Activated T-helper 2 cell treated with anti-CD3 and anti-CD28 coated beads, Interferon-gamma antibody, Interleukin-2, Interleukin-4, amounts not matched to agents 10 μg/mL and 5 μg/mL and 100 μg/mL, durations not matched to agents 14 hours and 24 hours and 36 hours (primary cell): Measurements from ENCODE around the gene TMEM222. TPM values are rescaled to one million over a fixed set of nuclear protein-coding genes. Genes with fewer than 3 reads are reported as not detected.
A peak's percentile ranks its signal among the peaks of the same experiment; 100 is the strongest.

Experiments
- DNase-seq: peaks from one replicate; pipeline ENCODE4 v3.0.0; 2021; ENCODE audit warnings: low spot score
- H3K27ac Mint-ChIP-seq: one replicate; pipeline ENCODE4 v1.8.0; 2021; ENCODE audit warnings: mixed read lengths
- H3K27me3 Mint-ChIP-seq: one replicate; pipeline ENCODE4 v1.8.0; 2021; ENCODE audit warnings: low read depth, mixed read lengths
- H3K36me3 Mint-ChIP-seq: one replicate; pipeline ENCODE4 v1.8.0; 2021; ENCODE audit warnings: low read depth, mixed read lengths
- H3K4me1 Mint-ChIP-seq: one replicate; pipeline ENCODE4 v1.8.0; 2021; ENCODE audit warnings: low read depth, mixed read lengths
- H3K4me3 Mint-ChIP-seq: one replicate; pipeline ENCODE4 v1.8.0; 2021; ENCODE audit warnings: low read depth, mild to moderate bottlenecking, moderate library complexity, mixed read lengths
- H3K9me3 Mint-ChIP-seq: one replicate; pipeline ENCODE4 v1.8.0; 2021; ENCODE audit warnings: mixed read lengths
- intact Hi-C: fragments of 100-400 bp; cut with micrococcal nuclease; formaldehyde crosslinking; loops from one replicate; pipeline ENCODE4 v1.15.1; 2023
- total RNA-seq: library from RNA; stranded (reverse); gene quantifications from 2 replicates; pipeline ENCODE4 v1.2.3, GENCODE V29; 2022

Gene TMEM222
- total RNA-seq, 1 donor from 2014 or later: 35.7 TPM

GRCh38 chr1:27335506-27336422, 13.8 kb downstream of the TMEM222 start:
- intact Hi-C loops: no loop called here
- Mint-ChIP-seq H3K9me3 (no peaks in the 10 kb centered on the region), H3K27me3 (no peaks in the 10 kb centered on the region), H3K27ac (no peak overlapping the region), H3K36me3 (peaks cover 47% of the 10 kb centered on the region), H3K4me1 (peaks cover 9% of the 10 kb centered on the region), H3K4me3 (no peak overlapping the region)
- no peak for DNase-seq

- Mint-ChIP-seq H3K27me3 (no peaks in the 10 kb centered on the region), H3K9me3 (no peaks in the 10 kb centered on the region), H3K4me1 (peaks cover 19% of the 10 kb centered on the region), H3K27ac (no peak overlapping the region), H3K4me3 (no peak overlapping the region), H3K36me3 (peaks cover 39% of the 10 kb centered on the region)
- DNase-seq: no peak
- intact Hi-C loops: no loop called here
Observed at GRCh38 chr1:27336756-27337155, 14.8 kb downstream of the TMEM222 start.

- no peaks in the 10 kb centered on the region for H3K9me3 Mint-ChIP-seq
- H3K27me3 Mint-ChIP-seq: no peaks in the 10 kb centered on the region
- H3K4me3 Mint-ChIP-seq: no peak overlapping the region
- H3K36me3 Mint-ChIP-seq: peaks cover 25% of the 10 kb centered on the region
- no peak for DNase-seq
- intact Hi-C loops: no loop called here
- H3K4me1 Mint-ChIP-seq: peaks cover 38% of the 10 kb centered on the region
- H3K27ac Mint-ChIP-seq: peak overlapping the region; percentile 60
Observed at GRCh38 chr1:27338751-27339150, 16.8 kb downstream of the TMEM222 start.

- Mint-ChIP-seq H3K27me3 (no peaks in the 10 kb centered on the region), H3K4me3 (no peak overlapping the region), H3K4me1 (peaks cover 40% of the 10 kb centered on the region), H3K9me3 (no peaks in the 10 kb centered on the region), H3K36me3 (peaks cover 20% of the 10 kb centered on the region), H3K27ac (peak overlapping the region; percentile 60)
- no peak for DNase-seq
- intact Hi-C loops: no loop called here
Observed at GRCh38 chr1:27339213-27339612, 17.2 kb downstream of the TMEM222 start.

GRCh38 chr1:27341525-27342252, 19.7 kb downstream of the TMEM222 start, which contains the start of gene SYTL1:
TSS of gene SYTL1 (plus strand) at chr1:27342022. CDS start at chr1:27345335, 3,313 bp downstream.
- H3K27ac Mint-ChIP-seq: peak within 1 kb of the TSS; percentile 87

GRCh38 chr1:27342391-27342777, 20.4 kb downstream of the TMEM222 start:
- DNase-seq: no peak
- peaks cover 45% of the 10 kb centered on the region for H3K4me1 Mint-ChIP-seq
- H3K27ac Mint-ChIP-seq: peak overlapping the region; percentile 87
- intact Hi-C loops: loop anchor here (2.0 kb wide), 1 partner anchor 22 kb away; no protein-coding TSS in a partner anchor
- H3K4me3 Mint-ChIP-seq: peak overlapping the region; percentile 84
- no peaks in the 10 kb centered on the region for H3K9me3 Mint-ChIP-seq
- H3K36me3 Mint-ChIP-seq: peaks cover 11% of the 10 kb centered on the region
- H3K27me3 Mint-ChIP-seq: no peaks in the 10 kb centered on the region

More at GRCh38 chr1:27341525-27342252, 19.7 kb downstream of the TMEM222 start, which contains the start of gene SYTL1:
- intact Hi-C loops: loop anchor here (1.0 to 2.0 kb wide), 3 partner anchors 8 to 23 kb away; partner anchors contain the start of gene TMEM222
- H3K9me3 Mint-ChIP-seq: no peaks in the 10 kb centered on the region
- peaks cover 45% of the 10 kb centered on the region for H3K4me1 Mint-ChIP-seq
- H3K27me3 Mint-ChIP-seq: no peaks in the 10 kb centered on the region
- H3K36me3 Mint-ChIP-seq: peaks cover 12% of the 10 kb centered on the region
- DNase-seq: peak; percentile 62
- H3K4me3 Mint-ChIP-seq: peak within 1 kb of the TSS; percentile 84

GRCh38 chr1:27342778-27343638, 21.0 kb downstream of the TMEM222 start:
- intact Hi-C loops: loop anchor here (1.0 to 2.0 kb wide), 2 partner anchors 14 to 22 kb away; no protein-coding TSS in a partner anchor
- Mint-ChIP-seq H3K27ac (peak overlapping the region; percentile 87), H3K4me1 (peaks cover 49% of the 10 kb centered on the region), H3K27me3 (no peaks in the 10 kb centered on the region), H3K36me3 (peaks cover 15% of the 10 kb centered on the region), H3K4me3 (peak overlapping the region; percentile 84), H3K9me3 (no peaks in the 10 kb centered on the region)
- DNase-seq: peak; percentile 70

GRCh38 chr1:27343639-27344025, 21.7 kb downstream of the TMEM222 start:
- H3K9me3 Mint-ChIP-seq: no peaks in the 10 kb centered on the region
- no peak for DNase-seq

GRCh38 chr1:27345272-27345671, 23.3 kb downstream of the TMEM222 start:
- Mint-ChIP-seq H3K27me3 (no peaks in the 10 kb centered on the region), H3K4me1 (peaks cover 44% of the 10 kb centered on the region), H3K27ac (no peak overlapping the region), H3K9me3 (no peaks in the 10 kb centered on the region), H3K36me3 (peaks cover 18% of the 10 kb centered on the region), H3K4me3 (no peak overlapping the region)
- no peak for DNase-seq
- intact Hi-C loops: no loop called here

More at GRCh38 chr1:27343639-27344025, 21.7 kb downstream of the TMEM222 start:
- H3K36me3 Mint-ChIP-seq: peaks cover 15% of the 10 kb centered on the region
- H3K27ac Mint-ChIP-seq: peak overlapping the region; percentile 87
- no peaks in the 10 kb centered on the region for H3K27me3 Mint-ChIP-seq
- intact Hi-C loops: loop anchor here (1.0 to 2.0 kb wide), 2 partner anchors 14 to 21 kb away; no protein-coding TSS in a partner anchor
- H3K4me1 Mint-ChIP-seq: peaks cover 50% of the 10 kb centered on the region
- H3K4me3 Mint-ChIP-seq: peak overlapping the region; percentile 84

- intact Hi-C loops: no loop called here
Observed at GRCh38 chr1:27346357-27346756, 24.4 kb downstream of the TMEM222 start.

GRCh38 chr1:27346991-27347624, 25.1 kb downstream of the TMEM222 start:
- DNase-seq: no peak
- intact Hi-C loops: no loop called here
- Mint-ChIP-seq H3K4me3 (no peak overlapping the region), H3K27me3 (no peaks in the 10 kb centered on the region), H3K36me3 (peaks cover 23% of the 10 kb centered on the region), H3K4me1 (peaks cover 31% of the 10 kb centered on the region), H3K9me3 (no peaks in the 10 kb centered on the region), H3K27ac (no peak overlapping the region)

More at GRCh38 chr1:27346357-27346756, 24.4 kb downstream of the TMEM222 start:
- Mint-ChIP-seq H3K4me1 (peaks cover 38% of the 10 kb centered on the region), H3K27ac (peak overlapping the region; percentile 26), H3K27me3 (no peaks in the 10 kb centered on the region), H3K36me3 (peaks cover 19% of the 10 kb centered on the region), H3K4me3 (no peak overlapping the region), H3K9me3 (no peaks in the 10 kb centered on the region)
- DNase-seq: no peak
